Measurements from ENCODE around the gene HACD2. TPM values are rescaled to one million over a fixed set of nuclear protein-coding genes. Genes with fewer than 3 reads are reported as not detected.

Gene HACD2
- total and polyA plus RNA-seq, 10 of the 15 experiments (the other 5 are each of a cell fraction or from before 2014, with no cell fraction given), result 9.1 to 30.0 (median 18.8) TPM

GRCh38 chr3:123536153-123536895 is 48.5 kb downstream of the HACD2 start (continued):
- TF ChIP-seq JUNB (IDR thresholded peaks at IDR 0.05) (peak; percentile 91), NFXL1 (IDR thresholded peaks at IDR 0.05; ENCODE audit: borderline replicate concordance) (no peak), ZNF207 (IDR thresholded peaks at IDR 0.05; ENCODE audit: borderline replicate concordance) (no peak), ZNF592 (IDR thresholded peaks at IDR 0.05) (no peak), ATF2 (IDR thresholded peaks at IDR 0.05; ENCODE audit: low read length) (peak; percentile 55; the same call in 1 of the 2 replicates), RFX5 (IDR thresholded peaks at IDR 0.05; ENCODE audit: low read depth, low read length) (no peak), ATF3 (IDR thresholded peaks at IDR 0.05; ENCODE audit: borderline replicate concordance, extremely low read depth, low read depth, low read length) (no peak), MEF2B (IDR thresholded peaks at IDR 0.05; ENCODE audit: partially characterized antibody, poor library complexity, severe bottlenecking) (peak; percentile 53), MXI1 (IDR thresholded peaks at IDR 0.05; ENCODE audit: low read depth, low read length) (no peak), SUZ12 (IDR thresholded peaks at IDR 0.05; ENCODE audit: unreplicated experiment) (no peak), GATAD2B (conservative IDR thresholded peaks at IDR 0.05; ENCODE audit: low read depth) (no peak), SP1 (IDR thresholded peaks at IDR 0.05; ENCODE audit: low read depth, low read length) (no peak), HSF1 (IDR thresholded peaks at IDR 0.05; ENCODE audit: low read depth, low read length) (no peak), RELB (IDR thresholded peaks at IDR 0.05; ENCODE audit: low read depth) (no peak), MTA3 (IDR thresholded peaks at IDR 0.05; ENCODE audit: borderline replicate concordance, low read length) (no peak), TCF3 (IDR thresholded peaks at IDR 0.05; ENCODE audit: borderline replicate concordance, insufficient read depth, low read depth, low read length) (no peak), MTA2 (IDR thresholded peaks at IDR 0.05; ENCODE audit: low read depth) (0 out of 2 replicates have a peak, but pooled peaks have one; percentile 42), GABPA (IDR thresholded peaks at IDR 0.05; ENCODE audit: low read depth) (no peak)
